Mesenchymal stem cell (in vitro differentiated cells and primary cell): Measurements from ENCODE around the gene GMPPB.

ENCODE experiments used
- DNase-seq: peaks from one replicate; pipeline ENCODE4 v3.0.0-alpha.2; 2013
- H2AFZ ChIP-seq: one replicate; pipeline ENCODE4 v1.6.1; 2013; ENCODE audit warnings: low read depth, mild to moderate bottlenecking, control low read depth, inconsistent platforms, low read length, moderate library complexity
- H2AK5ac ChIP-seq: 2 replicates; pipeline ENCODE4 v1.6.1; 2013; ENCODE audit warnings: low read length, moderate library complexity, mild to moderate bottlenecking, inconsistent platforms; ENCODE audit not compliant: severe bottlenecking
- H2BK120ac ChIP-seq: one replicate; pipeline ENCODE4 v1.6.1; 2013; ENCODE audit warnings: low read depth, mild to moderate bottlenecking, inconsistent platforms, low read length, moderate library complexity
- H2BK12ac ChIP-seq, 2 experiments: one replicate each; pipeline ENCODE4 v1.6.1; 2013; ENCODE audit warnings: inconsistent platforms in 2 of 2, low read length in 2 of 2, mild to moderate bottlenecking in 2 of 2, moderate library complexity in 2 of 2, control low read depth in 1 of 2
- H2BK15ac ChIP-seq: one replicate; pipeline ENCODE4 v1.6.1; 2013; ENCODE audit warnings: mild to moderate bottlenecking, low read depth, inconsistent platforms; ENCODE audit not compliant: poor library complexity, severe bottlenecking
- H2BK5ac ChIP-seq: 2 replicates; pipeline ENCODE4 v1.6.1; 2013; ENCODE audit warnings: low read depth, mild to moderate bottlenecking, low read length, control low read depth, inconsistent platforms; ENCODE audit not compliant: poor library complexity, severe bottlenecking
- H3K14ac ChIP-seq, 2 experiments: one replicate each; pipeline ENCODE4 v1.6.1; 2013; ENCODE audit warnings: inconsistent platforms in 2 of 2, low read length in 2 of 2, control low read depth in 1 of 2, mild to moderate bottlenecking in 1 of 2, moderate library complexity in 1 of 2
- H3K18ac ChIP-seq, 2 experiments: one replicate each; pipeline ENCODE4 v1.6.1; 2013; ENCODE audit warnings: inconsistent platforms in 2 of 2, low read length in 2 of 2, control low read depth in 1 of 2, low read depth in 1 of 2, mild to moderate bottlenecking in 1 of 2
- H3K23ac ChIP-seq, 2 experiments: one replicate each; pipeline ENCODE4 v1.6.1; 2013; ENCODE audit warnings: inconsistent platforms in 2 of 2, low read length in 2 of 2, mild to moderate bottlenecking in 2 of 2, moderate library complexity in 2 of 2, control low read depth in 1 of 2
- H3K27ac ChIP-seq: 2 replicates; pipeline ENCODE4 v1.5.1; 2013; ENCODE audit warnings: mild to moderate bottlenecking, moderate library complexity, low read length, control low read depth, inconsistent platforms; ENCODE audit not compliant: poor library complexity, severe bottlenecking
- H3K27me3 ChIP-seq, 2 experiments: 2 replicates each; pipeline versions ENCODE4 v1.6.1 to v1.7.0; 2013; ENCODE audit warnings: low read length in 2 of 2, mild to moderate bottlenecking in 2 of 2, moderate library complexity in 2 of 2, control low read depth in 1 of 2, inconsistent platforms in 1 of 2; ENCODE audit not compliant: control insufficient read depth in 1 of 2, insufficient read depth in 1 of 2
- H3K36me3 ChIP-seq, 2 experiments: 2 replicates each; pipeline versions ENCODE4 v1.6.1 to v1.7.0; 2013; ENCODE audit warnings: low read length in 2 of 2, control low read depth in 1 of 2, inconsistent platforms in 1 of 2, low read depth in 1 of 2, mild to moderate bottlenecking in 1 of 2; ENCODE audit not compliant: insufficient read depth in 2 of 2, control insufficient read depth in 1 of 2
- H3K4ac ChIP-seq, 2 experiments: one replicate each; pipeline ENCODE4 v1.6.1; 2013; ENCODE audit warnings: inconsistent platforms in 2 of 2, low read length in 2 of 2, mild to moderate bottlenecking in 2 of 2, moderate library complexity in 2 of 2, control low read depth in 1 of 2, low read depth in 1 of 2
- H3K4me1 ChIP-seq: 2 replicates; pipeline ENCODE4 v1.6.1; 2013; ENCODE audit warnings: low read depth, low read length, control low read depth; ENCODE audit not compliant: control insufficient read depth, insufficient read depth
- H3K4me2 ChIP-seq: 2 replicates; pipeline ENCODE4 v1.6.1; 2013; ENCODE audit warnings: low read length, mild to moderate bottlenecking, inconsistent platforms; ENCODE audit not compliant: poor library complexity, severe bottlenecking
- H3K4me3 ChIP-seq, 2 experiments: 2 replicates each; pipeline versions ENCODE4 v1.5.1 to v1.7.0; 2013; ENCODE audit warnings: low read length in 2 of 2, mild to moderate bottlenecking in 2 of 2, control low read depth in 1 of 2, low read depth in 1 of 2; ENCODE audit not compliant: insufficient read depth in 1 of 2
- H3K79me1 ChIP-seq: replicated peaks from 2 replicates; pipeline ENCODE4 v1.6.1; 2013; ENCODE audit warnings: mild to moderate bottlenecking, control low read depth, low read length, inconsistent platforms; ENCODE audit not compliant: poor library complexity, severe bottlenecking
- H3K9ac ChIP-seq: 2 replicates; pipeline ENCODE4 v1.7.0; 2013; ENCODE audit warnings: mild to moderate bottlenecking, low read length, moderate library complexity
- H3K9me3 ChIP-seq: 2 replicates; pipeline ENCODE4 v1.7.0; 2013; ENCODE audit warnings: mild to moderate bottlenecking, low read length; ENCODE audit not compliant: control insufficient read depth
- H4K8ac ChIP-seq: one replicate; pipeline ENCODE4 v1.6.1; 2013; ENCODE audit warnings: inconsistent platforms, mild to moderate bottlenecking, low read length, moderate library complexity
- H4K91ac ChIP-seq: one replicate; pipeline ENCODE4 v1.6.1; 2013; ENCODE audit warnings: mild to moderate bottlenecking, low read length, inconsistent platforms
- WGBS: methylation state at CpG from one replicate; pipeline ENCODE4 v1.1.7; 2013; ENCODE audit warnings: mixed read lengths; 5-methylcytosine and 5-hydroxymethylcytosine counted together

Gene GMPPB

GRCh38 chr3:49716169-49716568, 7.6 kb downstream of the GMPPB start:
- H2AK5ac ChIP-seq: no peak overlapping the region
- H3K9me3 ChIP-seq: no peaks in the 10 kb centered on the region
- peaks cover 14% of the 10 kb centered on the region for H3K4me1 ChIP-seq
- no peak overlapping the region for H3K4me3 ChIP-seq
- peaks cover 5% of the 10 kb centered on the region for H3K79me1 ChIP-seq
- H3K18ac ChIP-seq: no peak overlapping the region
- WGBS: over 99% methylated on average over 6 of the region's 7 CpGs
- no peak overlapping the region for H2BK5ac ChIP-seq
- no peak overlapping the region for H3K4ac ChIP-seq
- H2AFZ ChIP-seq: no peak overlapping the region
- H3K36me3 ChIP-seq: peaks cover 28 to 73% of the 10 kb centered on the region in 2 experiments
- H2BK120ac ChIP-seq: no peak overlapping the region
- H4K8ac ChIP-seq: no peak overlapping the region
- no peak overlapping the region for H3K14ac ChIP-seq
- H3K23ac ChIP-seq: no peak overlapping the region
- no peak overlapping the region for H4K91ac ChIP-seq
- no peak overlapping the region for H3K9ac ChIP-seq
- no peak overlapping the region for H2BK15ac ChIP-seq
- no peak overlapping the region for H3K27ac ChIP-seq
- no peak overlapping the region for H2BK12ac ChIP-seq
- DNase-seq: no peak
- no peaks in the 10 kb centered on the region for H3K27me3 ChIP-seq
- no peak overlapping the region for H3K4me2 ChIP-seq

DNA sequence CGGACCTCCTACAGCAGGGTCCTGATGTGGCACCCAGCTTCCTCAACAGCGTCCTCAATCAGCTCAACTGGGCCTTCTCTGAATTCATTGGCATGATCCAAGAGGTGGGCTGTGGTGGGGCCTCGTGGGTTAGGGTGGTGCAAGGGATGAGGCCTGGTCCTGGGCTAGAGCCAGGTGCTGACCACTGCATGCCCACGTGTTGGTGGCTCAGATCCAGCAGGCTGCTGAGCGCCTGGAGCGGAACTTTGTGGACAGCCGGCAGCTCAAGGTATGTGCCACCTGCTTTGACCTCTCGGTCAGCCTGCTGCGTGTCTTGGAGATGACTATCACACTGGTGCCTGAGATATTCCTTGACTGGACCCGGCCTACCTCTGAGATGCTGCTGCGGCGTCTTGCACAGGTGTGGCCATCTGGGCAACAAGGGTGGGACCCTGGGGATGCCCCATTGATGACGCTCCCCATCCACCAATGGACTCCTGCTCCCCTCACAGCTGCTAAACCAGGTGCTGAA, 8.1 kb downstream of the GMPPB start:
- peaks cover 2% of the 10 kb centered on the region for H3K79me1 ChIP-seq
- no peak overlapping the region for H2BK12ac ChIP-seq
- no peak overlapping the region for H3K14ac ChIP-seq
- no peak overlapping the region for H3K4me3 ChIP-seq
- H3K4me2 ChIP-seq: no peak overlapping the region
- H3K23ac ChIP-seq: no peak overlapping the region
- WGBS: 93% methylated on average over 13 of the region's 13 CpGs
- H3K9me3 ChIP-seq: no peaks in the 10 kb centered on the region
- no peak overlapping the region for H4K8ac ChIP-seq
- no peak overlapping the region for H3K27ac ChIP-seq
- H3K4me1 ChIP-seq: peaks cover 14% of the 10 kb centered on the region
- H3K4ac ChIP-seq: no peak overlapping the region
- H2BK15ac ChIP-seq: no peak overlapping the region
- H3K18ac ChIP-seq: no peak overlapping the region
- H2AFZ ChIP-seq: no peak overlapping the region
- H2BK5ac ChIP-seq: no peak overlapping the region
- H3K9ac ChIP-seq: no peak overlapping the region
- no peak overlapping the region for H2AK5ac ChIP-seq
- no peak overlapping the region for H2BK120ac ChIP-seq
- H4K91ac ChIP-seq: no peak overlapping the region
- peaks cover 24 to 69% of the 10 kb centered on the region in 2 experiments for H3K36me3 ChIP-seq
- no peak for DNase-seq
- H3K27me3 ChIP-seq: no peaks in the 10 kb centered on the region

DNA sequence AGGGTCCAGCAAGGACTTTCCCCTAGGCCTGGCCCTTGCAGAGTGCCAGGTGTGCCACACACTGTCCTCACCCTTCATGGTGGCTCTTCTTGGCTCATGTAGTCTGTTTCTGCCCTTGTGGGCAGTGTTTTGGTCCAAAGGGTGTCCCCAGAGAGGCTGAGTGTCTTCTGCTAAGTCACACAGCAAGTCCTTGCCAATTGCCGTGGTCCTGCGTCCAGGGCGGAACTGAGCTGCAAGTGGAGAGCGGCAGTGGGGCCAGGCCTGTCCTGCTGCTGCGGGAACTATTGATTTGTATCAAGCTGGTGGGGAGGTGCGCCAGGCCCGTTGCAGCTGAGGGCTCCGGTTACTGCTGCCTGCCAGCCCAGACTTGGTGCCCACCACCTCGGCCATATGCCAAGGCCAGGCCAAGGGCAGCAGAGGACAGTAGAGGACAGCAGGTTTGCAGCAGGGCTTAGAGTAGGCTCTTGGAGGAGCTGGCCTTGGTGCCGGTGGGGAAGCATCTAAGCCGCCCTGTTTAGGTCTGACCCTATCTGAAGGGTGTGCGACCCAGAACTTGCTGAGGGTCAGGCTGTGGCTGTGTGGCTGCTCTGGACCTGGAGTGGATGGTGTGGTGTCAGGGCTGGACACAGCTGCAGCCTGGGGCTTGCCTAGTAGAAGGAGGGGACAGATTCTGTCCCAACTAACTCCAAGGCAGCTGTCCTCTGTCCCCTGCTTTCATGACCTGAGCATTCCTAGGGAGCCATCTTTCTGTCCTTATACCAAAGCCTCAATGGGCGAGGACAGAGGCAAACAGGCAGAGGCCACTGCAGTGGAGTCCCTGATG, 8.8 kb downstream of the GMPPB start:
- DNase-seq: no peak
- Histone ChIP-seq H3K36me3 (peaks cover 20 to 65% of the 10 kb centered on the region in 2 experiments), H3K4ac (no peak overlapping the region), H3K79me1 (peaks cover 2% of the 10 kb centered on the region), H3K9ac (no peak overlapping the region), H3K14ac (no peak overlapping the region), H3K18ac (no peak overlapping the region), H2BK120ac (no peak overlapping the region), H3K4me1 (peaks cover 14% of the 10 kb centered on the region), H3K4me2 (no peak overlapping the region), H2AK5ac (no peak overlapping the region), H3K27ac (no peak overlapping the region), H3K4me3 (no peak overlapping the region), H2BK12ac (no peak overlapping the region), H3K9me3 (no peaks in the 10 kb centered on the region), H3K23ac (no peak overlapping the region), H3K27me3 (no peaks in the 10 kb centered on the region), H2AFZ (no peak overlapping the region), H2BK15ac (no peak overlapping the region), H4K91ac (no peak overlapping the region), H4K8ac (no peak overlapping the region), H2BK5ac (no peak overlapping the region)
- WGBS: 88% methylated on average over 13 of the region's 13 CpGs

DNA sequence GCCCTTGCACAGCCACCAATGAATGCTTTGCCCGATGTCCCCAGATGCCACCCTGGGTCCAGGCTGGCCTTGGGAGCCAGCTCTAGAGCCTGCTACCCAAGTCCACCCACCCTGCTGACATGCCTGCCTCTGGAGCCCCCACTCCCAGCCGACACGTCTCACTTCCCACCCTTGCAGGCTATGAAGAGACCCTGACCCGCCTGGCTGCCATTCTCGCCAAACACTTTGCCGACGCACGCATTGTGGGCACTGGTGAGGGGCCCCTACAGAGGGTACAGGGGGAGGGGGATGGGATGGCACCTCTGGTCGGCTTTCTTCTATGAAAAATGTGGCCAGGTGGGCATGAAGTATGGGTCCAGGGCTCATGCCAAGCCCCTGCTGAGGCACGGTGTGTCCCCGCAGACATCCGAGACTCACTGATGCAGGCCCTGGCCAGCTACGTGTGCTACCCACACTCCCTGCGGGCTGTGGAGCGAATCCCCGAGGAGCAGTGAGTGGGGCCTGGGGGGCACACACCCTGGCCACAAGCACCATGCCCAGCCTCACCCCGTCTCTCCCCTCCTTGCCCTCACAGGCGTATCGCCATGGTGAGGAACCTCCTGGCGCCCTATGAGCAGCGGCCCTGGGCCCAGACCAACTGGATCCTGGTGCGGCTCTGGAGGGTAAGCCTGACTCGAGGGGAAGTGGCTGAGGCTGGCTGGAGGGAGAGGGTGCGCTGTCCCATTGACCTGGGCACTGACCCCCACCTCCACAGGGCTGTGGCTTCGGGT, 10.2 kb downstream of the GMPPB start:
- Histone ChIP-seq H3K36me3 (peaks cover 20 to 59% of the 10 kb centered on the region in 2 experiments), H3K9me3 (no peaks in the 10 kb centered on the region), H4K91ac (no peak overlapping the region), H2BK12ac (no peak overlapping the region), H3K14ac (peak overlapping the region in 1 of 2 experiments; percentile 46), H3K79me1 (no peaks in the 10 kb centered on the region), H3K4me1 (peaks cover 4% of the 10 kb centered on the region), H2BK5ac (no peak overlapping the region), H3K27ac (no peak overlapping the region), H2BK120ac (no peak overlapping the region), H2AFZ (no peak overlapping the region), H3K18ac (no peak overlapping the region), H3K4ac (no peak overlapping the region), H3K4me2 (no peak overlapping the region), H3K9ac (no peak overlapping the region), H3K4me3 (no peak overlapping the region), H2BK15ac (no peak overlapping the region), H3K27me3 (no peaks in the 10 kb centered on the region), H2AK5ac (no peak overlapping the region), H4K8ac (peak overlapping the region; percentile 47), H3K23ac (no peak overlapping the region)
- no peak for DNase-seq
- WGBS: 95% methylated on average over 24 of the region's 25 CpGs
